HEK293T (cell line): ENCODE measurements around the gene PNPO.

Experiments
- CTCF ChIA-PET: fragments of 350-600 bp; formaldehyde crosslinking; extraction: SDS; loops from one replicate; lab custom pipeline; 2021; ENCODE audit warnings: antibody characterized with exemption, inconsistent platforms; lab: Yijun Ruan, JAX
- POLR2A ChIA-PET: fragments of 350-600 bp; formaldehyde crosslinking; extraction: SDS; loops from one replicate; lab custom pipeline; 2020; ENCODE audit warnings: antibody characterized with exemption, inconsistent platforms; lab: Yijun Ruan, JAX
- DNase-seq: peaks from one replicate; pipeline ENCODE4 v3.0.0; 2012; ENCODE audit warnings: mixed read lengths; ENCODE audit errors: extremely low spot score
- ARNT ChIP-seq: fragments of 450-650 bp; IDR thresholded peaks from 2 replicates; pipeline ENCODE4 v1.6.1; 2017; ENCODE audit warnings: mild to moderate bottlenecking
- BHLHE40 ChIP-seq: fragments of 450-650 bp; IDR thresholded peaks from 2 replicates; pipeline ENCODE4 v1.6.1; 2016; ENCODE audit warnings: mild to moderate bottlenecking, moderate library complexity, borderline replicate concordance
- CTBP1 ChIP-seq: fragments of 450-650 bp; IDR thresholded peaks from 2 replicates; pipeline ENCODE4 v1.6.1; 2016; ENCODE audit warnings: borderline replicate concordance
- ELF4 ChIP-seq: fragments of 450-650 bp; IDR thresholded peaks from 2 replicates; pipeline ENCODE4 v1.6.1; 2017; ENCODE audit warnings: antibody characterized with exemption
- FOXA1 ChIP-seq: fragments of 450-650 bp; IDR thresholded peaks from 2 replicates; pipeline ENCODE4 v1.6.1; 2016; ENCODE audit warnings: mild to moderate bottlenecking
- FOXK2 ChIP-seq: fragments of 450-650 bp; IDR thresholded peaks from 2 replicates; pipeline ENCODE4 v1.6.1; 2016; ENCODE audit warnings: mild to moderate bottlenecking
- FOXM1 ChIP-seq: fragments of 450-650 bp; IDR thresholded peaks from 2 replicates; pipeline ENCODE4 v1.6.1; 2017; ENCODE audit warnings: mild to moderate bottlenecking, borderline replicate concordance
- HDGF ChIP-seq: fragments of 450-650 bp; IDR thresholded peaks from 2 replicates; pipeline ENCODE4 v1.6.1; 2017; ENCODE audit warnings: antibody characterized with exemption, borderline replicate concordance
- L3MBTL2 ChIP-seq: fragments of 450-650 bp; conservative IDR thresholded peaks from 2 replicates; pipeline ENCODE4 v1.6.1; 2016; ENCODE audit warnings: mild to moderate bottlenecking
- LEF1 ChIP-seq: fragments of 450-650 bp; IDR thresholded peaks from 2 replicates; pipeline ENCODE4 v1.6.1; 2017; ENCODE audit warnings: mild to moderate bottlenecking, borderline replicate concordance
- NFRKB ChIP-seq: fragments of 450-650 bp; IDR thresholded peaks from 2 replicates; pipeline ENCODE4 v1.6.1; 2016; ENCODE audit warnings: mild to moderate bottlenecking, moderate library complexity
- PKNOX1 ChIP-seq: fragments of 450-650 bp; IDR thresholded peaks from 2 replicates; pipeline ENCODE4 v1.6.1; 2016
- SP1 ChIP-seq: fragments of 450-650 bp; IDR thresholded peaks from 2 replicates; pipeline ENCODE4 v1.6.1; 2017
- SUZ12 ChIP-seq: fragments of 450-650 bp; IDR thresholded peaks from 2 replicates; pipeline ENCODE4 v1.6.1; 2016; ENCODE audit warnings: mild to moderate bottlenecking
- TARDBP ChIP-seq: fragments of 450-650 bp; IDR thresholded peaks from 2 replicates; pipeline ENCODE4 v1.6.1; 2016
- ZNF384 ChIP-seq: fragments of 450-650 bp; IDR thresholded peaks from 2 replicates; pipeline ENCODE4 v1.6.1; 2016

PNPO gene

GRCh38 chr17:47956791-47957590 is 15.6 kb downstream of the PNPO start:
- ChIA-PET POLR2A (interaction anchor here (0.9 to 3.0 kb wide), 6 partner anchors 10 to 125 kb away, joined by 3 to 14 read pairs (median 4); partner anchors contain the start of genes CDK5RAP3, LRRC46, MRPL10 and PNPO), CTCF (interaction anchor here (0.8 to 3.2 kb wide), 6 partner anchors 8 to 116 kb away, joined by 3 to 16 read pairs (median 5); partner anchors contain the start of genes CDK5RAP3, PNPO and SCRN2)
- DNase-seq, result no peak
- TF ChIP-seq BHLHE40, result no peak
- TF ChIP-seq ELF4, result no peak
- no peak for TF ChIP-seq LEF1
- no peak for TF ChIP-seq FOXM1
- no peak for TF ChIP-seq HDGF
- TF ChIP-seq FOXA1, result no peak
- no peak for TF ChIP-seq CTBP1
- TF ChIP-seq ARNT, result no peak
- TF ChIP-seq L3MBTL2, result no peak
- TF ChIP-seq SP1, result no peak

- ChIA-PET POLR2A (interaction anchor here (0.9 to 3.0 kb wide), 6 partner anchors 11 to 126 kb away, joined by 3 to 14 read pairs (median 4); partner anchors contain the start of genes CDK5RAP3, LRRC46, MRPL10 and PNPO), CTCF (interaction anchor here (0.7 to 3.2 kb wide), 4 partner anchors 9 to 15 kb away, joined by 3 to 16 read pairs (median 8); partner anchors contain the start of gene CDK5RAP3)
- TF ChIP-seq HDGF (no peak), ARNT (no peak), L3MBTL2 (no peak), SP1 (no peak), SUZ12 (no peak), ELF4 (no peak), FOXM1 (no peak), FOXK2 (no peak)
- no peak for DNase-seq
Observed at GRCh38 chr17:47957591-47958490, 16.5 kb downstream of the PNPO start, which contains the start of gene PRR15L. PRR15L (minus strand) TSS chr17:47957883; CDS start chr17:47953234, 4,649 bp downstream.

GRCh38 chr17:47959825-47960655 is 18.7 kb downstream of the PNPO start:
- CTCF ChIA-PET, result interaction anchor here (1.0 to 2.3 kb wide), 3 partner anchors 10 to 13 kb away, joined by 5 to 9 read pairs (median 8); partner anchors contain the start of gene CDK5RAP3
- no peak for TF ChIP-seq SP1
- no peak for TF ChIP-seq FOXA1
- no peak for TF ChIP-seq TARDBP
- no peak for TF ChIP-seq BHLHE40
- TF ChIP-seq PKNOX1, result no peak
- no peak for TF ChIP-seq NFRKB
- no peak for TF ChIP-seq ELF4
- TF ChIP-seq FOXK2, result no peak
- TF ChIP-seq HDGF, result no peak
- no peak for TF ChIP-seq ARNT
- TF ChIP-seq FOXM1, result no peak
- no peak for TF ChIP-seq SUZ12
- no peak for TF ChIP-seq CTBP1
- no peak for TF ChIP-seq L3MBTL2
- no peak for TF ChIP-seq LEF1
- POLR2A ChIA-PET, result interaction anchor here (1.3 to 1.9 kb wide), 3 partner anchors 10 to 64 kb away, joined by 4 to 9 read pairs (median 5); partner anchors contain the start of genes CDK5RAP3, PNPO and SP2
- DNase-seq, result no peak

- ChIA-PET POLR2A (interaction anchor here (1.1 to 2.1 kb wide), 2 partner anchors 9 to 20 kb away, joined by 3 to 9 read pairs; partner anchors contain the start of genes CDK5RAP3 and PNPO), CTCF (interaction anchor here (1.4 to 2.3 kb wide), 2 partner anchors 10 to 11 kb away, joined by 3 to 9 read pairs; partner anchors contain the start of gene CDK5RAP3)
- no peak for DNase-seq
- TF ChIP-seq HDGF, result no peak
- TF ChIP-seq FOXA1, result no peak
- no peak for TF ChIP-seq NFRKB
- TF ChIP-seq BHLHE40, result no peak
- no peak for TF ChIP-seq ZNF384
- TF ChIP-seq ELF4, result no peak
- TF ChIP-seq FOXK2, result no peak
Observed at GRCh38 chr17:47961406-47961805, 20.0 kb downstream of the PNPO start.

- POLR2A ChIA-PET, result interaction anchor here (1.1 to 2.1 kb wide), 3 partner anchors 8 to 22 kb away, joined by 3 to 9 read pairs (median 3); partner anchors contain the start of genes CDK5RAP3 and PNPO
- no peak for TF ChIP-seq PKNOX1
- TF ChIP-seq TARDBP, result no peak
- no peak for TF ChIP-seq LEF1
- no peak for TF ChIP-seq NFRKB
- TF ChIP-seq ARNT, result no peak
- no peak for TF ChIP-seq CTBP1
- TF ChIP-seq BHLHE40, result no peak
- no peak for TF ChIP-seq SP1
- TF ChIP-seq FOXM1, result no peak
- no peak for TF ChIP-seq FOXA1
- no peak for TF ChIP-seq L3MBTL2
- TF ChIP-seq ELF4, result no peak
- no peak for TF ChIP-seq FOXK2
- TF ChIP-seq SUZ12, result no peak
- DNase-seq, result no peak
- CTCF ChIA-PET, result no interaction called here
Observed at GRCh38 chr17:47962901-47963300, 21.5 kb downstream of the PNPO start.
